Putamen (tissue), 1 donor: Measurements from ENCODE around the gene UBTD2.
"Not testable (repeated sequence)": the region's sequence is repeated elsewhere in the genome, so short reads cannot be mapped to it uniquely, and the experiment has no call there.

Experiments used
- DNase-seq: peaks from one replicate; pipeline ENCODE4 v3.0.0-alpha.2; 2016; ENCODE audit warnings: low spot score

The UBTD2 gene

GRCh38 chr5:172293054-172293744 is 9.6 kb upstream of the UBTD2 start:
- DNase-seq, result peak; percentile 77

- DNase-seq, result not testable (repeated sequence)
Measured at GRCh38 chr5:172291837-172292236, 8.3 kb upstream of the UBTD2 start.

GRCh38 chr5:172288465-172288864 is 4.9 kb upstream of the UBTD2 start:
- DNase-seq, result no peak

- not testable (repeated sequence) for DNase-seq
Measured at GRCh38 chr5:172287140-172287539, 3.6 kb upstream of the UBTD2 start.

- DNase-seq, result peak; percentile 28
Measured at GRCh38 chr5:172285226-172286143, 1.9 kb upstream of the UBTD2 start.

GRCh38 chr5:172284611-172284980 is 1.0 kb upstream of the UBTD2 start:
- DNase-seq, result no peak

GRCh38 chr5:172283862-172284610 is 472 bp upstream of the UBTD2 start:
- DNase-seq, result peak; percentile 88

GRCh38 chr5:172282272-172283019 is 1.1 kb downstream of the UBTD2 start:
- DNase-seq, result no peak

GRCh38 chr5:172281346-172281745 is 2.2 kb downstream of the UBTD2 start:
- DNase-seq, result no peak

GRCh38 chr5:172280929-172281328 is 2.6 kb downstream of the UBTD2 start:
- DNase-seq, result no peak

- DNase-seq, result no peak
Measured at GRCh38 chr5:172280317-172280716, 3.2 kb downstream of the UBTD2 start.

GRCh38 chr5:172278356-172278755 is 5.2 kb downstream of the UBTD2 start:
- DNase-seq, result no peak

GRCh38 chr5:172276214-172276613 is 7.3 kb downstream of the UBTD2 start:
- no peak for DNase-seq

GRCh38 chr5:172274951-172275753 is 8.4 kb downstream of the UBTD2 start:
- DNase-seq, result peak; percentile 58

GRCh38 chr5:172267943-172268342 is 15.6 kb downstream of the UBTD2 start:
- no peak for DNase-seq

GRCh38 chr5:172266676-172267092 is 16.9 kb downstream of the UBTD2 start:
- no peak for DNase-seq

- DNase-seq, result no peak
Measured at GRCh38 chr5:172266071-172266675, 17.4 kb downstream of the UBTD2 start.

- DNase-seq, result no peak
Measured at GRCh38 chr5:172264815-172265395, 18.7 kb downstream of the UBTD2 start.

GRCh38 chr5:172255444-172255843 is 28.1 kb downstream of the UBTD2 start:
- DNase-seq, result no peak

GRCh38 chr5:172252501-172252900 is 31.1 kb downstream of the UBTD2 start:
- no peak for DNase-seq
